Psoas muscle (tissue), 8 donors: ENCODE results near the gene SUV39H1. TPM values are rescaled to one million over a fixed set of nuclear protein-coding genes. Genes with fewer than 3 reads are reported as not detected.

Experiments used
- ATAC-seq, 4 donors: fragments of 200-7000 bp; cut with Tn5 transposase; one replicate each; pipeline ENCODE4 v1.9.1; 2020; ENCODE audit warnings: moderate library complexity in 3 of 4, mild to moderate bottlenecking in 2 of 4
- DNase-seq, 2 donors: peaks; one replicate each; pipeline ENCODE4 v3.0.0-alpha.2; 2020
- H3K27ac ChIP-seq: fragments of 200-600 bp; one replicate; pipeline ENCODE4 v1.8.0; 2022
- H3K27me3 ChIP-seq, 3 donors: fragments of 200-600 bp in 1 of 3; one replicate each; pipeline versions ENCODE4 v1.6.1 to v1.8.0; 2013 to 2022; ENCODE audit warnings: low read length in 2 of 3, mild to moderate bottlenecking in 2 of 3, moderate library complexity in 1 of 3; ENCODE audit not compliant: insufficient read depth in 3 of 3
- H3K36me3 ChIP-seq, 2 donors: fragments of 200-600 bp in 1 of 2; one replicate each; pipeline versions ENCODE4 v1.6.1 to v1.8.0; 2013 to 2022; ENCODE audit warnings: low read depth in 1 of 2, mild to moderate bottlenecking in 1 of 2, moderate library complexity in 1 of 2; ENCODE audit not compliant: insufficient read depth in 1 of 2
- H3K4me1 ChIP-seq: fragments of 200-600 bp; one replicate; pipeline ENCODE4 v1.8.0; 2022
- H3K4me3 ChIP-seq: fragments of 200-600 bp; one replicate; pipeline ENCODE4 v1.8.0; 2022; ENCODE audit warnings: mild to moderate bottlenecking
- H3K9me3 ChIP-seq: fragments of 200-600 bp; one replicate; pipeline ENCODE4 v1.8.0; 2022
- WGBS, 3 donors: extraction: QIAGEN DNeasy Blood & Tissue Kit; methylation state at CpG; one replicate each; pipeline versions ENCODE4 v1.1.6 to v1.1.7; 2013; 5-methylcytosine and 5-hydroxymethylcytosine counted together
- intact Hi-C, 2 donors: fragments of 100-400 bp; cut with DNase I; formaldehyde crosslinking; loops; one replicate each; pipeline versions ENCODE4 v1.11.0 to v1.14.2; 2022
- polyA plus RNA-seq, 3 donors: library from polyadenylated mRNA; stranded (reverse); fragments of 200-250 nt; gene quantifications; one replicate each; pipeline ENCODE4 v1.2.3, GENCODE V29; 2013
- total RNA-seq, 4 donors: library from RNA; stranded (reverse); fragmentation: NEBNext Ultra II Directional in 2 of 4; extraction: Animal tissue kit (Norgen Biotek cat#: 25700) in 2 of 4; gene quantifications; one replicate each; pipeline versions ENCODE4 v1.2.1 to v1.2.4, GENCODE V29; 2021 to 2023
- TF ChIP-seq, protein P1 (sequence below): fragments of 200-600 bp; IDR thresholded peaks from one replicate; pipeline ENCODE4 v1.8.0; 2022; ENCODE audit warnings: antibody characterized with exemption
- donor health status: healthy with polysubstance abuse.
- donor health status: DM: no; HTN: no; CAD: no; lungs with moderate emphysema.
- donor health status: Bipolar disorder and iron deficiency.
- donor health status: healthy.
- donor health status: DM: yes; HTN: yes; CAD: no.
- donor health status: DM: no; HTN: no; CAD: no.
- donor health status: DM: no; HTN: no; CAD: no.
- donor health status: DM: yes; HTN: yes; CAD: no.

Gene SUV39H1
- total and polyA plus RNA-seq, 7 donors, result 1.9 to 3.6 (median 2.8) TPM

DNA sequence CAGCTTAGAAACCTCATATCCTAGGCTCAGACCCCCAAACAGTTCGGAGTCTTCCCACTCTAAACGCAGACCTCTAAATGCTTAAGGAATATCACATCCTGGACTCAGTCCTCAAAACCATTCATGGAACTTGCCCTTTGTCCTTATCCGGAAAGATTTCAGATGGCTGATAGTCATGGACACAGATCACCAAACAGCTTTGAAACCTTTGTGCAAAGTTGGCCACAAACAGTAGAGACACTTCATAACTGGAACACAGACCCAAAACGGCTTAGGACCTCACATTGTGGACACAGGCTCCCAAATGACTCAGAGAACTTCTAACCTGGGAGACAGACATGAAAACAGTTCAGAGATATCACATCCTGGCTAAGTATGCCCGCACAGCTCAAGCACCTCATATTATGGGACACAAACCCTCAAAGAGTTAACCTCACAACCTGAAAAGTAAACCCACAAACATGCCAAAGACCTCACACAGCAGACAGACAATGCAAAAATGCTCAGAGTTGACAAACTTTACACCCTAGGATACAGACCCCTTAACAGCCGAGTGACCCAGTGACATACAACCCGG lies 15.5 kb downstream of the SUV39H1 start:
- TF ChIP-seq, protein P1, sequence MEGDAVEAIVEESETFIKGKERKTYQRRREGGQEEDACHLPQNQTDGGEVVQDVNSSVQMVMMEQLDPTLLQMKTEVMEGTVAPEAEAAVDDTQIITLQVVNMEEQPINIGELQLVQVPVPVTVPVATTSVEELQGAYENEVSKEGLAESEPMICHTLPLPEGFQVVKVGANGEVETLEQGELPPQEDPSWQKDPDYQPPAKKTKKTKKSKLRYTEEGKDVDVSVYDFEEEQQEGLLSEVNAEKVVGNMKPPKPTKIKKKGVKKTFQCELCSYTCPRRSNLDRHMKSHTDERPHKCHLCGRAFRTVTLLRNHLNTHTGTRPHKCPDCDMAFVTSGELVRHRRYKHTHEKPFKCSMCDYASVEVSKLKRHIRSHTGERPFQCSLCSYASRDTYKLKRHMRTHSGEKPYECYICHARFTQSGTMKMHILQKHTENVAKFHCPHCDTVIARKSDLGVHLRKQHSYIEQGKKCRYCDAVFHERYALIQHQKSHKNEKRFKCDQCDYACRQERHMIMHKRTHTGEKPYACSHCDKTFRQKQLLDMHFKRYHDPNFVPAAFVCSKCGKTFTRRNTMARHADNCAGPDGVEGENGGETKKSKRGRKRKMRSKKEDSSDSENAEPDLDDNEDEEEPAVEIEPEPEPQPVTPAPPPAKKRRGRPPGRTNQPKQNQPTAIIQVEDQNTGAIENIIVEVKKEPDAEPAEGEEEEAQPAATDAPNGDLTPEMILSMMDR, result no peak
- H3K27ac ChIP-seq, result peak overlapping the region; percentile 71
- peak overlapping the region; percentile 30 for H3K4me3 ChIP-seq
- H3K27me3 ChIP-seq, result peaks cover 0 to 7% (median 0%) of the 10 kb centered on the region in 3 donors
- no peaks in the 10 kb centered on the region for H3K36me3 ChIP-seq
- peak in 1 of 4 donors; percentile 44 for ATAC-seq
- intact Hi-C loops, result no loop called here
- WGBS, 3 donors, result 70 to 86% (median 86%) methylated on average over 7 of the region's 7 CpGs
- DNase-seq, result no peak
- H3K9me3 ChIP-seq, result no peaks in the 10 kb centered on the region
- H3K4me1 ChIP-seq, result no peaks in the 10 kb centered on the region

DNA sequence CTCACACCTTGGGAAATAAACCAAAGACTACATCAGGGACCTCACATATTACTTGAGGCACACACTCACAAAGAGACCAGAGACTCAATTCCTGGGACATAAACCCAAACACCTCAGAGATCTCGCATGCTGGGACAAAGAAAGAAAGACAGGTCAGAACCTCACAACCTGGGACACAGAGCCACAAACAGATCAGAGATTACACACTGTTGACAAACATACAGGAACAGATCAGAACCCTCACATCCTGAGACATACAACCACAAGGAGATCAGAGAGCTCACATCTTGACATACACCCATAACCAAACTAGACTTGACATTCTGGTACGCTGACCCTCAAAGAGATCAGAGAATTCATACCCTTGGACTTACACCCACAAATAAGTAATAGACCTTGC lies 17.3 kb downstream of the SUV39H1 start:
- Histone ChIP-seq H3K4me1 (no peaks in the 10 kb centered on the region), H3K4me3 (no peak overlapping the region), H3K27ac (no peak overlapping the region), H3K36me3 (no peaks in the 10 kb centered on the region), H3K9me3 (no peaks in the 10 kb centered on the region), H3K27me3 (no peaks in the 10 kb centered on the region)
- DNase-seq, result no peak
- intact Hi-C loops, result no loop called here
- WGBS, 3 donors, result 71 to 95% (median 89%) methylated on average over 2 of the region's 2 CpGs
- TF ChIP-seq, protein P1, result no peak
- ATAC-seq, result no peak

DNA sequence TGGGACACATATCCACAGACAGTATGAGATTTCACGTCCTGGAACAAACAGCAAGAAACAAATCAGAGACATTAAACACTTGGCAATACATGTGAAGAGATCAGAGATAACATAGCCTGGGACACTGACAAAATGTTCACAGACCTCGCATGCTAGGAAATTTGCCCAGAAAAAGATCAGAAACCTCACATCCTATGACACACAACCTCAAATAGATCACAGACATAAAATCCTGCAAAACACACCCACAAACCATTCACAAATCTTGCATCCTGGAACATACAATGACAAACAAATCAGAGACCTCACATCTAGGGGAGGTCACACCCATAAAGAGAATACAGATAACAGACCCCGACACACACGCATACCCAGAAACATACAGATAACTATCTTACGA lies 18.0 kb downstream of the SUV39H1 start:
- Histone ChIP-seq H3K9me3 (no peaks in the 10 kb centered on the region), H3K4me3 (no peak overlapping the region), H3K27ac (no peak overlapping the region), H3K4me1 (no peaks in the 10 kb centered on the region), H3K36me3 (no peaks in the 10 kb centered on the region), H3K27me3 (no peaks in the 10 kb centered on the region)
- TF ChIP-seq, protein P1, result no peak
- ATAC-seq, result no peak
- WGBS, 3 donors, result 65 to 78% (median 74%) methylated on average over 5 of the region's 5 CpGs
- intact Hi-C loops, result no loop called here
- DNase-seq, result no peak

DNA sequence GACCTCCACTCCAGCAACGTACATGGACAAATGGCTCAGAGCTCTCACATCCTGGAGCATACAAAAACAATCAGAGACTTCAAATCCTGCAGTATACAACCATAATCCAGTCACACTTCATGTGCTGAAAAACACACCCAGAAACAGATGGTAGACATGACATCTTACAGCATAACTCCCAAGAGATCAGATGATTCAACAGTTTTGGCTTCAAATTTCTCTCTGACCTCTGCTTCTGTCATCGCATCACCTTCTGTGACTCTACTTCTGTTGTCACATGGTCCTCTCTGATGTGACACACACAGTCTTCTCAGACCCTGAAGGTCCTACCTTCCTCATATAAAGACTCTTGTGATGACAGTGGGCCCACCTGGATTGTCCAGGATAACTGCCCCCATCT lies 18.5 kb downstream of the SUV39H1 start:
- Histone ChIP-seq H3K27me3 (no peaks in the 10 kb centered on the region), H3K36me3 (no peaks in the 10 kb centered on the region), H3K4me1 (no peaks in the 10 kb centered on the region), H3K27ac (no peak overlapping the region), H3K9me3 (no peaks in the 10 kb centered on the region), H3K4me3 (no peak overlapping the region)
- ATAC-seq (peak in 1 of 4 donors; percentile 38), DNase-seq (no peak)
- intact Hi-C loops, result no loop called here
- 28 to 35% (median 30%) methylated on average over 2 of the region's 2 CpGs for WGBS, 3 donors
- TF ChIP-seq, protein P1, result no peak
